ENCODE data around the gene SPOP. TPM values are rescaled to one million over a fixed set of nuclear protein-coding genes. Genes with fewer than 3 reads are reported as not detected.

The SPOP gene
- total RNA-seq, 1 donor from 2014 or later = 62.9 TPM

GRCh38 chr17:49557312-49558024 lies 120.4 kb downstream of the SPOP start:
- Mint-ChIP-seq H3K4me3 (ENCODE audit: unreplicated experiment) (no peak overlapping the region), H3K27ac (ENCODE audit: unreplicated experiment) (peak overlapping the region; percentile 24), H3K36me3 (ENCODE audit: low read depth) (peaks cover 2% of the 10 kb centered on the region), H3K9me3 (ENCODE audit: low read depth) (peaks cover 8% of the 10 kb centered on the region), H3K27me3 (ENCODE audit: low read depth) (peaks cover 7% of the 10 kb centered on the region), H3K4me1 (ENCODE audit: low read depth) (peaks cover 9% of the 10 kb centered on the region)
- DNase-seq (ENCODE audit: low spot score) = no peak
- TF ChIP-seq CTCF (IDR thresholded peaks at IDR 0.05) = peak; percentile 79

GRCh38 chr17:49556223-49556943 lies 121.5 kb downstream of the SPOP start:
- peak; percentile 99 for TF ChIP-seq CTCF (IDR thresholded peaks at IDR 0.05)
- no peak overlapping the region for H3K27ac Mint-ChIP-seq (ENCODE audit: unreplicated experiment)
- no peak for DNase-seq (ENCODE audit: low spot score)
- peaks cover 9% of the 10 kb centered on the region for H3K4me1 Mint-ChIP-seq (ENCODE audit: low read depth)
- peak overlapping the region; percentile 40 for H3K4me3 Mint-ChIP-seq (ENCODE audit: unreplicated experiment)
- H3K27me3 Mint-ChIP-seq (ENCODE audit: low read depth) = peaks cover 4% of the 10 kb centered on the region
- H3K36me3 Mint-ChIP-seq (ENCODE audit: low read depth) = peaks cover 2% of the 10 kb centered on the region
- peaks cover 6% of the 10 kb centered on the region for H3K9me3 Mint-ChIP-seq (ENCODE audit: low read depth)

GRCh38 chr17:49555495-49556222 lies 122.2 kb downstream of the SPOP start:
- peak overlapping the region; percentile 40 for H3K4me3 Mint-ChIP-seq (ENCODE audit: unreplicated experiment)
- H3K27me3 Mint-ChIP-seq (ENCODE audit: low read depth) = peaks cover 4% of the 10 kb centered on the region

GRCh38 chr17:49554694-49555494 lies 123.0 kb downstream of the SPOP start:
- Mint-ChIP-seq H3K9me3 (ENCODE audit: low read depth) (no peaks in the 10 kb centered on the region), H3K4me1 (ENCODE audit: low read depth) (peaks cover 9% of the 10 kb centered on the region), H3K27me3 (ENCODE audit: low read depth) (peaks cover 4% of the 10 kb centered on the region), H3K36me3 (ENCODE audit: low read depth) (no peaks in the 10 kb centered on the region), H3K4me3 (ENCODE audit: unreplicated experiment) (no peak overlapping the region), H3K27ac (ENCODE audit: unreplicated experiment) (no peak overlapping the region)
- TF ChIP-seq CTCF (IDR thresholded peaks at IDR 0.05) = no peak
- DNase-seq (ENCODE audit: low spot score) = no peak

More at GRCh38 chr17:49555495-49556222, 122.2 kb downstream of the SPOP start:
- H3K27ac Mint-ChIP-seq (ENCODE audit: unreplicated experiment) = no peak overlapping the region
- H3K9me3 Mint-ChIP-seq (ENCODE audit: low read depth) = peaks cover under 1% of the 10 kb centered on the region
- H3K36me3 Mint-ChIP-seq (ENCODE audit: low read depth) = no peaks in the 10 kb centered on the region
- peaks cover 9% of the 10 kb centered on the region for H3K4me1 Mint-ChIP-seq (ENCODE audit: low read depth)
- no peak for TF ChIP-seq CTCF (IDR thresholded peaks at IDR 0.05)
- DNase-seq (ENCODE audit: low spot score) = no peak

All from chondrocyte (in vitro differentiated cells).